NT2/D1 (cell line): ENCODE measurements around the gene PRR30.

Source experiments
- DNase-seq: peaks from one replicate; pipeline ENCODE4 v3.0.0-alpha.2; 2011; ENCODE audit warnings: low read depth, low spot score
- H3K27me3 ChIP-seq: 2 replicates; pipeline ENCODE4 v1.6.0; 2011; ENCODE audit warnings: mild to moderate bottlenecking; ENCODE audit not compliant: insufficient read length, insufficient read depth
- H3K36me3 ChIP-seq: 2 replicates; pipeline ENCODE4 v1.6.1; 2011; ENCODE audit warnings: mild to moderate bottlenecking, low read length, mixed read lengths; ENCODE audit not compliant: insufficient read depth, insufficient read length
- H3K4me1 ChIP-seq: 2 replicates; pipeline ENCODE4 v1.5.1; 2011; ENCODE audit not compliant: insufficient read depth, insufficient read length
- H3K4me3 ChIP-seq: 2 replicates; pipeline ENCODE4 v1.5.1; 2011; ENCODE audit warnings: low read depth; ENCODE audit not compliant: insufficient read length
- H3K9ac ChIP-seq: 2 replicates; pipeline ENCODE4 v1.6.0; 2011; ENCODE audit warnings: low read depth; ENCODE audit not compliant: insufficient read length
- H3K9me3 ChIP-seq: 2 replicates; pipeline ENCODE4 v1.5.1; 2011; ENCODE audit warnings: mild to moderate bottlenecking, low read length; ENCODE audit not compliant: insufficient read depth
- SUZ12 ChIP-seq: IDR thresholded peaks from 2 replicates; pipeline ENCODE4 v1.6.1; 2011; ENCODE audit not compliant: insufficient read length, insufficient read depth; ENCODE audit errors: extremely low read depth
- YY1 ChIP-seq: IDR thresholded peaks from 2 replicates; pipeline ENCODE4 v1.6.1; 2011; ENCODE audit not compliant: insufficient read length, insufficient read depth
- ZNF274 ChIP-seq: IDR thresholded peaks from 2 replicates; pipeline ENCODE4 v1.6.1; 2011; ENCODE audit warnings: mild to moderate bottlenecking, low read depth, low read length

PRR30 gene

GRCh38 chr2:27162151-27163121 is 23.2 kb upstream of the PRR30 start:
- Histone ChIP-seq H3K4me1 (peaks cover 3% of the 10 kb centered on the region), H3K4me3 (no peak overlapping the region), H3K36me3 (no peaks in the 10 kb centered on the region), H3K9ac (no peak overlapping the region), H3K9me3 (peaks cover 12% of the 10 kb centered on the region; the same call in 1 of the 2 replicates), H3K27me3 (no peaks in the 10 kb centered on the region)
- DNase-seq: no peak
- TF ChIP-seq ZNF274 (no peak), SUZ12 (no peak), YY1 (no peak)

GRCh38 chr2:27160191-27160590 is 21.0 kb upstream of the PRR30 start:
- H3K9me3 ChIP-seq: peaks cover 6% of the 10 kb centered on the region; the same call in 1 of the 2 replicates
- peaks cover 3% of the 10 kb centered on the region for H3K4me1 ChIP-seq
- no peak for DNase-seq

DNA sequence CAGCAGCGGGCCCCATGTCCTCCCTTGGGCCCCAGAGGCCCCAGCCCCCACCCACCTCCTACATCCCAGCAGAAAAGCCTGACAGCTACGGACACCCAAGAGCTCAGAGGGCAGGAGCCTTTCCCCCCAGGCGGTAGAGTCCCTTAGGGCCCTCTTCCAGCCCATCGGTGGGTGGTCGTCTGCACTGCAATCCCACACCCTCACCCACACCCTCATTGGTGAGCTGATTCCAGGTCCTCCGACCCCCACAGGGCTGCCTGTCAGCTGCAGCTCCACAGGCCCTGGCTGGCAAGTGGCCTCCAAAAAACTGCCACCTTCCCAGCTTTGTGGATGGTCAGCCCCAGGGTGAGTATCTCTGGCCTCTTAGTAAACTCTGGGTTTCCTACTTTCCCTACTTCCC is 20.1 kb upstream of the PRR30 start:
- TF ChIP-seq SUZ12 (no peak), YY1 (no peak)
- H3K27me3 ChIP-seq: no peaks in the 10 kb centered on the region
- H3K36me3 ChIP-seq: no peaks in the 10 kb centered on the region
- H3K9ac ChIP-seq: no peak overlapping the region
- no peaks in the 10 kb centered on the region for H3K9me3 ChIP-seq
- H3K4me1 ChIP-seq: peaks cover 3% of the 10 kb centered on the region
- DNase-seq: no peak
- H3K4me3 ChIP-seq: no peak overlapping the region

More at GRCh38 chr2:27160191-27160590, 21.0 kb upstream of the PRR30 start:
- Histone ChIP-seq H3K9ac (no peak overlapping the region), H3K4me3 (no peak overlapping the region), H3K27me3 (no peaks in the 10 kb centered on the region), H3K36me3 (no peaks in the 10 kb centered on the region)
- TF ChIP-seq SUZ12 (no peak), YY1 (no peak), ZNF274 (no peak)

DNA sequence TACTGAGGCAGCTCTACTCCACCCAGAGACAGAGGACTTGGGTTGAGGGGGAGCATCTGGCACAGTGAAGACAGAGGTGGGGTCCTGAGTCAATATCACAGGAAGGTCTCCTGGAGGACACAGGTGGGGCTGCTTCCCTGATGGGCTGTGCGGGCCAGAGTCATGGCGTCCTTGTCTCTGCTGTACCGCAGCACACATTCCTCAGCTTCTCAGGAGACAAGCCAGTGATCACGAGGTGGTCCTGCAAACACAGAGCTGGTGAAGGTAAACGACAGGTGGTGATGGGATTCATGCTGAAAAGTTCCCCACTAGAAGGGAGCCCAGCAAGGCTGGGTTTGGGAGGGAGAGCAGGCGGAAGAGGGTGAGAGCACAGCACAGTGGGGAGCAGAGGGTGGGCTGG is 19.3 kb upstream of the PRR30 start:
- no peaks in the 10 kb centered on the region for H3K36me3 ChIP-seq
- TF ChIP-seq SUZ12 (no peak), ZNF274 (no peak), YY1 (no peak)
- DNase-seq: no peak
- H3K9ac ChIP-seq: no peak overlapping the region
- peaks cover 3% of the 10 kb centered on the region for H3K4me1 ChIP-seq
- H3K9me3 ChIP-seq: no peaks in the 10 kb centered on the region
- H3K27me3 ChIP-seq: no peaks in the 10 kb centered on the region
- no peak overlapping the region for H3K4me3 ChIP-seq

DNA sequence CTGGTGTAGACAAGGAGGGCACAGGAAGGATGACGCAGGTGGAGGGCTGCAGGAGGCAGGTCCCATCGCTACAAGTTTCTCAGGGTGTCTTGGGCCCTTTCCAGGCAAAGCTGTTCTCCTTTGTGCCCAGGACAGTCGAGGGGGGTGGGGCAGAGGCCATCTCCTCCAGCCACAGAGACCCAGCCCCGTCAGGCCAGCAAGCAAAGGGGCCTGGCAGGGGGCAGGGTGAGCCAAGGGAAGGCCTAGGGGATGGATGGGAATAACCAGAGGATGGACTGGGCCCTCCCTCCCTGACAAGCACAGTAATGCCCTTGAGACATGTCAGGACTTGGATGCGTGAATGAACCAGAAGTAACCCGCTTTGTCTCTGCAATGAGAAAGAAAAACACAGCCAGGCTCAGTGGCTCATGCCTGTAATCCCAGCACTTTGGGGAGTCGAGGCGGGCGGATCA is 15.9 kb upstream of the PRR30 start:
- DNase-seq: no peak

DNA sequence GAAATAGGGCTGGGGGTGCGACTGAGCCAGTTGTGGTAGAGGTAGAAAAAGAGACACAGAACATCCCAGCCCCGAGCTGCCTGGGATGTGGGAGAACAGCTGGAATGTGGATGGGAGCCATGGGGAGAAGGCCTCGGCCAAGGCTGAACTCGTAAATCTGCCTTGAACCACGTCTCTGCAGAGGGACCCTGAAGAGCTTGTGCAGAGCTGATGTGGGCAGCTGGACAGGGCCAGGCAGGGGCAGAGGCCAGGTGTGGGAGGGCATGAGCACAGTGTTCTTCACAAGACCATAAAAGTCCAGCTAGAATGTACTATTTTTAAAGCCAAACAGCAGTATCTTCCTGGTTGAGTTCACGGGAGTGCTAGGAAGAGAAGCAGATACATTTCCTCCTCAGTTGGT is 15.3 kb upstream of the PRR30 start:
- Histone ChIP-seq H3K27me3 (no peaks in the 10 kb centered on the region), H3K4me3 (no peak overlapping the region), H3K9ac (no peak overlapping the region), H3K4me1 (peaks cover 7% of the 10 kb centered on the region), H3K9me3 (no peaks in the 10 kb centered on the region), H3K36me3 (no peaks in the 10 kb centered on the region)
- no peak for DNase-seq
- TF ChIP-seq YY1 (no peak), SUZ12 (no peak), ZNF274 (no peak)

More for the DNA sequence above, 15.9 kb upstream of the PRR30 start:
- Histone ChIP-seq H3K4me1 (peaks cover 5% of the 10 kb centered on the region), H3K9me3 (no peaks in the 10 kb centered on the region), H3K4me3 (no peak overlapping the region), H3K9ac (no peak overlapping the region), H3K36me3 (no peaks in the 10 kb centered on the region), H3K27me3 (no peaks in the 10 kb centered on the region)
- TF ChIP-seq SUZ12 (no peak), ZNF274 (no peak), YY1 (no peak)

DNA sequence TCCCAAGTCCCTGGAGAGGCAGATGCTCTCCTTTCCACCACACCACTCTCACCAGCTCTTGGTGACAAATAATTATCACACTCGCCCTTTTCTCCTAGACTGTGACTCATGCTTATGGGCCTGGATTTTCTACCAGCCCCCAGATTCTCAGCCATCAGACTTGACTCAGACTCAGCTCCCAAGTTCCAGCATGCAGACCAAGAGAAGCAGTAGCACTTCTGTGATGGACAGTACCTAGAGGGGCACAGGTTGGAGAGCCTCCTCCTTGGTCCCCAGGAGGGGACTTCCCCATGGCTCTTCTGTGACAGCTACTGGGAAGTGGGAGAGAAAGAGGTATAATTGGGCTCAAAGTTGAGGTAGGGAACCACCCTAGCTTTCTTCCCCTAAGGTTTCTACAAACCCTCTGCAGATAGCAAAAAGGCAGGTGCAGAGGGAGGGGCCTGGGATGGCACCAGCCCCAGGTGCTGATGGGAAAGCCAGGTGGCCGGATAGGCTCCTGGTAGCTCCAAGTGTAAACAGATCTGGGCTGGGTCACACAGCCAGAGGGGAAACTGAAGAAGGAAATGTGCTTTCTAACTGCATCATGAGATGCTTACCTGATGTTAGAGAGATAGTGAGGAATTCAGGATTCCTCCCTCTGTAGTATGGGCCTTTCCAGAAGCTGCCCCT is 13.7 kb upstream of the PRR30 start:
- Histone ChIP-seq H3K4me3 (no peak overlapping the region), H3K9me3 (no peaks in the 10 kb centered on the region), H3K36me3 (no peaks in the 10 kb centered on the region), H3K9ac (no peak overlapping the region), H3K4me1 (peaks cover 4% of the 10 kb centered on the region), H3K27me3 (no peaks in the 10 kb centered on the region)
- no peak for DNase-seq
- TF ChIP-seq ZNF274: no peak
- no peak for TF ChIP-seq SUZ12
- no peak for TF ChIP-seq YY1
